Mucosa of gallbladder (tissue), 1 donor: Measurements from ENCODE around the gene TYMP. TPM values are rescaled to one million over a fixed set of nuclear protein-coding genes. Genes with fewer than 3 reads are reported as not detected.
"Not testable (repeated sequence)": the region's sequence is repeated elsewhere in the genome, so short reads cannot be mapped to it uniquely, and the experiment has no call there.

ENCODE experiments used
- DNase-seq: peaks from one replicate; pipeline ENCODE4 v3.0.0-alpha.2; 2020; ENCODE audit warnings: low spot score
- total RNA-seq: library from RNA; stranded (reverse); gene quantifications from one replicate; pipeline ENCODE4 v1.2.1, GENCODE V29; 2021
- donor health status: DM: no; HTN: no; CAD: no.

TYMP gene
- total RNA-seq, 1 donor from 2014 or later, result 34.8 TPM

DNA sequence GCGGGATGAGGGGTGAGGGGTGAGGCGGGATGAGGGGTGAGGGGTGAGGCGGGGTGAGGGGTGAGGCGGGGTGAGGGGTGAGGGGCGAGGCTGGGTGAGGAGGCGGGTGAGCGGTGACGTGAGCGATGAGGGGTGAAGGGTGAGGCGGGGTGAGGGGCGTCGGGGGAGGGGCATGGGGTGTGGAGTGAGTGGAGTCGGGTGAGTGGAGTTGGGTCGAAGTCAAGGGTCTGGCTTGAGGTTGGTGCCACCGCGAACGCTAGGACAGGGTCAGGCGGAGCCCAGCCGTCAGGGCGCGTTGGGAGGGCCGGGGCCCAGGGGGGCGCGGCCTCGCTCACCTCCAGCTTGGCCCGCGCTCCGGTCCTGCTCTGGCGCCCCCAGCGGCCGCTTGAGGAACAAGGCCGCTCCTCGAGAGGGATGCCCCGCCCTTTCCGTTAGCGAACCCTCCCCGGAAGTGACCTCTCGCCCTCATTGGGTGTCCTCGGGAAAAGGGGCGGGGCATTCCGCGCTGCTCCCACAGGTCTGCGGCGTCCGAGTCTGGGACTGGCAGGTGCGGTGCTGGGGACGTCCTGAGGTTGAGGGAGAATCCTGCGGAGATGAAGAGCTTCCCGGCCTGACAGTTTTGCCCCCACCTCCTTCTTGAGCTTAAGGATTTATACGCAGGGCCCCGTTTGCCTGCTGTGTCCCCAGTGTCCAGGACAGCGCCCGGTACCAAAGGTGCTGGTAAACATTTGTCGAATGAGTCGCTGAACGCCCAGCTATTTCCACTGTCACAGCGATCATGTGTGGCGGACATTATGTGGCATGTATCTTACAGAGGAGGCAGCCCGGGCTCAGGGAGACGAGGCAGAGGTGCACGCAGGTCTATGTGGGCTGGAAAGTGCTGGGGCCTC, 33.0 kb upstream of the TYMP start, which contains the start of gene SYCE3:
SYCE3 (minus strand) TSS at position 397 of the 890 bp plus-strand sequence. CDS start 6,514 bp downstream, outside the sequence.
- peak; percentile 96 for DNase-seq

DNA sequence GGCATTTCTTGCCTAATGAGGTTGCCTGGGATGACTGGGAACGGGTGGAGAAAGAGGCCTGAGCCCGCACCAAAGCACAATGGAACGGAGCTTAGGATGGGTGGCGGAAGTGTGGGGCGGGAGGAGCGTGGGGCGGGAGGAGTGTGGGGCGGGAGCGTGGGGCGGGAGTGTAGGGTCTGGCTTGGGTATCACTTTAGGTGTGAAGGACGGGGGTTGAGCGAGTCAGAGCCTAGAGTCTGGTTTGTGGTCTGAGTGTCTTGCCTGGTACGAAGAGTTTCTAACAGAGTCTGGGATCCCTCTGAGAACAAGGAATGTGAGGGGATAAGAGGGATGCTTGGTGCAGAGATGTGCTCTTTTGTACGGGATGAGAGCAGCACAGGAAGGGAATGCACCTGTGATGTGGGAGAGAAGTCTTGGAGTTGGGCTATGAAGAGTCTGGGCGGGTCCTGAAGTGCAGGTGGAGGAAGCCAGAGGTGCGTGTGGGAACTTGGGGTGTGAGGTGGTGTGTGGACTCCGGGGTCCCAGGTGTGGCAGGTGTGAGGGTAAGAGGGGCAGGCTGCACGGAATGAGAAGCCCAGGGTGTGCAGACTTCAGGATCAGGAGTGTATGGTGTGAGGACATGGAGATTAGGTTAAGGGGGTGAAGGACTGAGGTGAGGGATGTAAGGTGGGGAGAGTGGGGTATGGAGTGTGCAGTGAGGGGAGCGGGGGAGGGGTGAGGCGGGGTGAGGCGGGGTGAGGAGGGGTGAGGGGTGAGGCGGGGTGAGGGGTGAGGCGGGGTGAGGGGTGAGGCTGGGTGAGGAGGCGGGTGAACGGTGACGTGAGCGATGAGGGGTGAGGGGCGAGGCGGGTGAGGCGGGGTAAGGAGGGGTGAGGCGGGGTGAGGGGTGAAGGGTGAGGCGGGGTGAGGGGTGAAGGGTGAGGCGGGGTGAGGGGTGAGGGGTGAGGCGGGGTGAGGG, 31.9 kb upstream of the TYMP start:
- no peak for DNase-seq

DNA sequence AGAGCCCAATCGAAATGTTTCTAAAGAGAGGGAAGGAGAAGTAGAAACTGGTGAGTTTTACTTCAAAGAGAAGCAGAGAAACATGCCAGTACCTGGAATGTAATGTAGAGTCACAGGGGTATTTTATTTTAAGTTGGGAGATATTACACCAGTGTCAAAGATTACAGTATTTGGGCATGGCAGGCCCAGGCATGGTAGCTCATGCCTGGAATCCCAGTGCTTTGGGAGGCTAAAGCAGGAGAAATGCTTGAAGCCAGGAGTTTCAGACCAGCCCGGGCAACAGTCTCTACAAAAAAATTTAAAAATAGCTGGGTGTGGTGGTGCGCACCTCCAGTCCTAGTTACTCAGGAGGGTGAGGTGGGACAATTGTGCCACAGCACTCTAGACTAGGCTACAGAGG, 30.2 kb upstream of the TYMP start:
- no peak for DNase-seq

DNA sequence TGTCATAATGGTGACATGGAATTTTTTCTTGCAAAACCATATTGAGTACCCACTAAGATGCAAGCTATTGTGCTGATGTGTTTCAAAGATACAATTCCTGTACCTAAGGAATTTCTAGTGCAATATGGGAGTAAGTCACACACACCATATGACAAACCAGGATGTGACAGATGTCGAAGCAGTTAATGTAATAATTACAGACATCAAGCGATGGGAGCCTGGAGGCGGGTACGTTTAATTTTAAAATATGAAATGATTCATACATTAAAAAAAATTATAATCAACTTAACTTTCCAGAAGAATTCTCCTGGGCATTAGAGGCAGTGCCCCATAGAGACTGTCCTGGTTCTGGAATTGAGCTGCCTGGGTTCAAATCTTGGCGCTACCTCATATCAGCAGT, 26.9 kb upstream of the TYMP start:
- no peak for DNase-seq

DNA sequence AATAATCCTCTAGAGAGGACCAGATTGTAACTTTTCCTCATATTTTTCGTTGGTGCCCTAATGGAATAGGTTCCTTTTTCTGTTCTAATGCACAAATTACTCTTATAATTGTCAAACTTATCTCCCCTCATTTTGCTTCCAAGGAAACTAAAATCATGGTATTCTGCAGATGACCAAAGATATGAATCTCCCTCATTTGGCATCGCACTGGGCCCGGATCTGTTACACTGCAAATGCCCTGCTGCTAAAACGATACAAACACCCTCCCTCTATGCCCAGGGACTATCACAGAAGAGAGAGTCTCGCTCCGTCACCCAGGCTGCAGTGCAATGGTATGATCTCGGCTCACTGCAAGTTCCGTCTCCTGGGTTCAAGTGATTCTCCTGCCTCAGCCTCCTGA, 23.5 kb upstream of the TYMP start:
- no peak for DNase-seq

DNA sequence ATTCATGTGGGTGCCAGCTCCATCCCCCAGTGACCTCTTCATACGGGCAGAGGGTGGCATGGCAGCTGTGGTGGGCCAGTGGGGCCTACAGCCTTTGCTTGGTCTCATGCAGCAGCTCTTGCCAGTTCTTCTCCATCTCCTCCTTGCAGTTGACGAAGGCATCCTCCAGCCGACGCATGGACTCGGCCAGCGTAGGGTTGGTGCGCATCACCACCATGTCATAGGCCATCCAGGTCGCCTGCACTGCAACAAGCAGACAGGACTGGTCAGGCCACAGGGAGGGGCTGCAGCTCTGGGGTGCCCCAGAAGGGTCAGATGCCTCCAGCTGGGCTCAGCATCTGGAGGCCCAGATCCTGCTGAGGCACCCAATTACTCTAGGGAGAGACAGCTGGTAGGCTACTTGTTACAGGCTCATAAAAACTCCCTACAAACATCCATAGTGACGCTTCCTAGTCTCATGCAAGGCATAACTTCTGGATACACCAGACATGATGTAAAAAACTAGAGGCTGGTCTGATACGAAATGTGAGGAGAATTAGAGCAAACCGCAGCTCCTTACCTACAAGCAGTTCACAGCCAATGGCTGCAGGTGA, 21.4 kb upstream of the TYMP start:
- DNase-seq, result no peak

DNA sequence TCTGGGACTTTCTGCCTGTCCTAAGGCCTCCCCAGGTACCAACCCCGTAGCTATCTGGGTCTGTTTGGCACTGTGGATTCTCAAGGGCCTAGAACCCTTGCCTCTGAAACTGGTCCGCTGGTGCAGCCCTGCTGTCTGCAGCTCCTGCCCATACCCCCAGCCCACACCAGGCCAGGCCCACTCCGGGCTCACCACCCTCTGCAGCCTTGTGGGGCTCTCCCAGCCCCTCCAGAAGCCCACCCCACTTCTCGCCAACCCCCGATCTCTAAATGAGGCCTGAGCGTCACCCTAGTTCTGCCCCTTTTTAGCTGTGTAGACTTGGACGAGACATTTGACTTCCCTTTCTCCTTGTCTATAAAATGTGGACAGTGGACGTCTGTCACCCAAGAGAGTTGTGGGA, 20.6 kb upstream of the TYMP start:
- DNase-seq, result no peak

DNA sequence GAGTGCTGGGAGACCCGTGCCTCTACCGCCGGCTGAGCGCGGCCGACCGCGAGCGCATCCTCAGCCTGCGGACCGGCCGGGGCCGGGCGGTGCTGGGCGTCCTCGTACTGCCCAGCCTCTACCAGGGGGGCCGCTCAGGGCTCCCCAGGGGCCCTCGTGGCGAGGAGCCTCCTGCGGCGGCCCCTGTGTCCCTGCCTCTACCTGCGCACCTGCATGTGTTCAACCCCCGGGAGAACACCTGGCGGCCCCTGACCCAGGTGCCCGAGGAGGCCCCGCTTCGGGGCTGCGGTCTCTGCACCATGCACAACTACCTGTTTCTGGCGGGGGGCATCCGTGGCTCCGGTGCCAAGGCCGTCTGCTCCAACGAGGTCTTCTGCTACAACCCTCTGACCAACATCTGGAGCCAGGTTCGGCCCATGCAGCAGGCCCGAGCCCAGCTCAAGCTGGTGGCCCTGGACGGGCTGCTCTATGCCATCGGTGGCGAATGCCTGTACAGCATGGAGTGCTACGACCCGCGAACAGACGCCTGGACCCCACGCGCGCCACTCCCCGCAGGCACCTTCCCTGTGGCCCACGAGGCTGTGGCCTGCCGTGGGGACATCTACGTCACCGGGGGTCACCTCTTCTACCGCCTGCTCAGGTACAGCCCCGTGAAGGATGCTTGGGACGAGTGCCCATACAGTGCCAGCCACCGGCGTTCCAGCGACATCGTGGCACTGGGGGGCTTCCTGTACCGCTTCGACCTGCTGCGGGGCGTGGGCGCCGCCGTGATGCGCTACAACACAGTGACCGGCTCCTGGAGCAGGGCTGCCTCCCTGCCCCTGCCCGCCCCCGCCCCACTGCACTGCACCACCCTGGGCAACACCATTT, 19.3 kb upstream of the TYMP start:
- DNase-seq, result no peak

DNA sequence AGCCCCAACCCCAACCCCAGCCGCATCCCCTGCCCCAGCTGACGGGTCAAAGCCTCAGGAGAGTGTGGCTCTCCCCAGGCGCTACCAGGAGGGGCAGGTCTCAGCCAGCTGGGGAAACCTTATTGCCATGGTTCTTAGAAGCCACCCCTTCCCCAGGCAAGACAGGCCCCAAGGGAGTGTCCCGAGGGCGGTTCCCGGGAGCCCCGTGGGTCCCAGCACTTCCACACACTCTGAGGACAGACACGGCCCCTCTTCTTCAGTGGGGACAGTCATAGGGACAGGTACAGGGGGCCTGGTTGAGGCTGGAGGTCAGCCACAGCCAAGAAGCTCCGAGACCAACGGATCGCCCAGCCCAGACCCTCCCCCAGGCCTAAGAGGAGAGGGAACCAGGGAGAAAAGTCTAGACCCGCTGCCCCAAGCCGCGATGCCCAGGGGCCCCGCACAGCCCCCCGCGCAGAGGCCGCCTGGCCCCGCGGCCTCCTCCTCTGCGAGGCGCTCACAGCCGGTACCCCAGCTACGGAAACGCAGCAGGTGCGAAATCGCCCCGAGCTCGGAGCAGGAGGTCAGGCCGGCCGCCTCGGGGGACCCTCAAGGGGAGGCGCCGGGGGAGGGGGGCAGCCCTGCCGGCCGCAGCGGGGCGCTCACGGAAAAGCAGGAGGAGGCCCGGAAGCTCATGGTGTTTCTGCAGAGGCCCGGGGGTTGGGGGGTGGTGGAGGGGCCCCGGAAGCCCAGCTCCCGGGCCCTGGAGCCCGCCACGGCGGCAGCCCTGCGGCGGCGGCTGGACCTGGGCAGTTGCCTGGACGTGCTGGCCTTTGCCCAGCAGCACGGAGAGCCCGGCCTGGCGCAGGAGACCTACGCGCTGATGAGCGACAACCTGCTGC, 18.5 kb upstream of the TYMP start:
- no peak for DNase-seq

DNA sequence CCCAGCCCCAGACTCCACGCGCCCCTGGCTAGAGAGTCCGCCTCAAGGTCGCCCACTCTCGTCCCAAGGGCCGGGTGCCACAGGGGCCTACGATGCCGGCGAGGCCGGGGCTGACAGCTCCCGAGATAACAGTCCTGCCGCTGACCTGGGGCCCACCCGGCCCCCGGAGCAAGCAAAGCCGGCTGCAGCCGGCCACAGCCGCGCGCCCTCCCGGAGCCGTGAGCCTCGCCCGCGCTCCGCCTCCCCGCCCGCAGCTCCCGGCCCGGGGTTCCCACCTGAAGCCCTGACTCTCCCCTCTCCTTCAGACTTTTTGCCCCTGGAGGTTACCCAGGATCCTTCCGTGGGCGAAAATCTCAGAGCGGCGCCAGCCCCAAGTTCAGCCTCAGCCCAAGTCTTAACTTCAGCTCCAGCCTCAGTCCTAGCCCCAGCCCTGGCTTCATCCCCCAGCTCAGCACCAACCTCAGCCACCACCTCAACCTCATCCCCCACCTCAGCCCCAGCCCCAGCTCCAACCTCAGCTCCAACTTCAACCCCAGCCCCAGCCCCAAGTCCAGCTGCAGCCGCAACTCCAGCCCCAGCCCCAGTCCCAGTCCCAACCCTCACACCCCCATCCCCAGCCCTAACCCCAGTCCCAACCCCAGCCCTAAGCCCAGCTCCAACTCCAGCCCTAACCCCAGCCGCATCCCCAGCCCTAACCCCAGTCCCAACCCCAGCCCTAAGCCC, 17.6 kb upstream of the TYMP start:
- no peak for DNase-seq

DNA sequence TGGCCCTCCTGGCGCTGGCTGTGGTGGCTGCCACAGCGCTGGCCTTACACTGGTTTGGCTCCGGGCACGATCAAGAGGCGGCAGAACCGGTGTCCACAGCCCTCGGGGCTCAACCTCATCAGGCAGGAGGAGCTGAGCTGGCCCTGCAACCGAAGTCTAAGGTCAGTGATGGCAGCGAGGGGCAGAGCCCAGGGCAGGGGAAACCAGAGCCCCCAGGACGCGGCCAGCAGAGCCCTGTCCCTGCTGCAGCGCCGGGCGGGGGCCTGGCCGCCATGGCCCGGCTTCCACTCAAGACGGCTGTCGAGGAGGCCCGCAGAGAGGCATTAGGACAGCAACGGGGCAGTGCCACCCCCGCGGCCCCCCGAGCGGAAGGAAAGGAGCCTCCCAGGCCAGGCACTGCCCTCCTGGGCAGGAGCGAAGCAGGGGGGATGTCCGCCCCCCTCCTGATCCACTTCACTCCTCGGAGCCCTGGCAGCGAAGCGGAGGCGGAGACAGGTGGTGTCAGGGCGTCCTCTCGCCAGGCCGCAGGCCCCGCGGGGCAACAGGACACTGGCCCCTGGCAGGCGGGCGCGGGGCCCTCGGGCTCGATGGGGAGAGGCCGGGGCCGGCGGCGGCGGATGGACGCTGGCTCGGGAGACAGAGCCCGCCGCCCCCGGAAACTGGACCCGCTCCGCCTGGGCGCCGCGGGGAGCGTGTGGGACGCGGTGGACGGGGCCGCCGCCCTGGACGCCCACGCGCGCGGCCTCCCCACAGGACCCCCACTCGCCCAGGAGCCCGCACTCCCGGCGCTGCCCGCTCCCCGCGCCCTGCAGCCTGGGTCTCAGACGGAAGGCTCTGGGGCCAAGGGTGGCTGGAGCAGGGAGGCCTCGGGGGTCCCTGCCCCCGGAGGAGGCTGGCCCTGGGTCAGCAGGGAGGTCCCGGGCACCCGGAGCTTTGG, 16.8 kb upstream of the TYMP start:
- no peak for DNase-seq

DNA sequence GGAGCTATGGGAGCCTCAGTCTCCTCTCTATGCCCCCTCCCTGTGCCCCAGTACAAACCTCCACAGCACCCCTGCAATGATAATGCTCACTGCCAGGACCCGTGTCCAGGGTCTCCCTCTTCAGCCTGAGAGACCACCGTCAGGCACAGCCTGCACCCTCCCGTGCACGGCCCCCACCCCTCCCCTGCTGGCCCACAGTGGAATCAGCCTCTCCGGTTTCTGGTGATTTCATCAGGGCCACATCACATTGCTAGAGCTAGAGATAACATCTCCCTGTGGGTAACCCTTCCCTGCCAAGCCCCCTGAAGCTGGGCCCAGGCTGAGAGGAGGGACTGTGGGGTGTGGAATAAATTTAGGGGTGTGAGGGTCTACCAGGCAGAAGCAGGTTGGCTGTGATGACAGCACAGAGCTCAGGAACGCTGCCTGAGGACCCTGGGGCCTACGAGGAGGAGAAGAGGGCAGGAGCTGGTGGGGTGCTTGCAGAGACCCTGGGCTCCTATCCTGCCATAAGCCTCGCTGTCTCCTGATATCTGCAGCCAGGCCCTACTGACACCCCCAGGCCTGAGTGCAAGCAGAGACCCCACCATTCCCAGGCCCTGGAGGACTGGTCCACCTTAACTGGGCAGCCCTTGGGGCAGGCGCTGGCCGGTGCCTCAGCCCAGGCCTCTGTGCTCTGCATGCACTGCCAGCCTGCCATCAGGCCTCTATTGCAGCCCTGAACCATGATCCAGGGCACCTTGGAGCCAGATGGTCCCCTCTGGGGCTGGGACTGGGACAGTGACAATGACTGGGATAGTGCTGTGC, 15.9 kb upstream of the TYMP start, which contains the start of gene KLHDC7B:
KLHDC7B (plus strand) TSS at position 378 of the 804 bp plus-strand sequence; CDS start at position 723, 345 bp downstream.
- DNase-seq, result no peak

DNA sequence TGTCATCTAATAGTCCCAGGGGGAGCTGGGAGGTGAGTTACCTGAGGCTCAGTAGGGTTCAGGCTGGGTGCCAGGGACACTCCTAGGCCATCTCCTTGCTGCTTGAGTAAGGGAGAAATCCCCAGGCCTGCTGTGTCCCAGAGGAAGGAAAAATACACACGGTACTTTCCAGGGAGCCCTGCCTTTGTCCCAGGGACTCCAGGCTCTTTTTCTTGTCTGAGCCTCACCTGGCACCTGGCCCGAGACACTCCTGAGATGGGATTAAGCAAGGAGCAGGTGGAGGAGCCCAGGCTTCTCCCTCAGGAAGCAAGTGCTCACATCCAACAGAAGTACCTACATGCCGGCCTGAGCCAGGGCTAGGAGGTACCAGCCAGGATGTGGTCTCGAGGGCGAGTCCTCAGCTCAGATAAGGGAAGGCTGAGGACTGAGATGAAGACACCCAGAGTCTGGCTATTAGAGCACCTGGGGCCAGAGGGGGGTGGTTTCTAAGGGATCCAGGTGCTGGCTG, 15.0 kb upstream of the TYMP start:
- no peak for DNase-seq

DNA sequence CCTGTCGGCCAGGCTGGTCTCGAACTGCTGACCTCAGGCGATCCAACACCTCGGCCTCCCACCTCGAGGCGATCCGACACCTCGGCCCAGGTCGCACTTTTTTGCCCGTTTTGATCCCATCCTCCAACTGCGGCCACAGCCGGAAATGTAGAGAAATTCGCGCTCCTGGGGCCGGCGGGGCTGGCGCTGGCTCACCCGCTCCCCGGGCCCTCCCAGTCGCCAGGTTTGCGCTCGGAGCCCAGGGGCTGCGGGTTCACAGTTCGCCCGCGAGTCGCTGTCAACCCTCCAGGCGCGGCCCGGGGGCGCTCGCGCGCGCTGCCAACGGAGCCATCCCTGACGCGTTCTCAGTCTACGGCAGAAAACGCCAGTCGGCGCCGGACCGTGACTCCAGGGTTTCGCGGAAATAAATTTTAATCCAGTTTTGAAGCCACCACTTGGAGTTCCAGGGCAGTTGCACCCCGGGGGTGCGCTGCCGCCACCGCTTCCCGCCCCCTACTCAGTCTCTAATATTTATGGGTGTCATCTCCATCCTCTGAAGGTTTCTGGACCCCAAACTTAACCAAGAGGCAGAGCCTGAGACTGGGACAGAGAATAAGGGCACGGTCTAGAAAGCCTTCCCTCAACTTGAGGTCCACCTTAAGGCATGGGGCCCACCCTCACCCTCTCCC, 14.4 kb upstream of the TYMP start:
- DNase-seq, result peak; percentile 75

DNA sequence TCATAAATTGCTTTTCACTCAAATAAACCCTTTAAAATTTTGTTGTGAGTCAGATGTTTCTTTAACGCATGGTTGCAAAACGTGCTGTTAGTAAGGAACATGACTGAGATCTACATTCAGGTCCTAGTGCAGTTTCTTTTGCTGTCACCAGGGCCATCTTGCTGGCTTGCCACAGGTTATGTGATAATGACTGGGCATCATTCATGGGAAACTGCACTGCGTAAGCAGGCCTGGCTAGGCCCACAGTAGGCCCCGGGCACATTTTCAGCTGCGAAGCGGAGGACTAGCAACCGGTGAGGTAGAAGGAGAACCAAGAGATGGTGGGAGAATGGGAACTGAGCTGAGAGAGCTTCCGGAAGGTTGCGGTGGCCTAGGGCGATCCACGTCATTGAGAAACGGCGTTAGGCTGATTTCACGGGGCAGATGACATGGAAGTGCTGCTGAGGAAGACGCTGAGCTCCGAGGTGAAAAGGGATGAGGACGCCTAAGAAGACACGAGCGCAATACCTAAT, 12.7 kb upstream of the TYMP start:
- no peak for DNase-seq

DNA sequence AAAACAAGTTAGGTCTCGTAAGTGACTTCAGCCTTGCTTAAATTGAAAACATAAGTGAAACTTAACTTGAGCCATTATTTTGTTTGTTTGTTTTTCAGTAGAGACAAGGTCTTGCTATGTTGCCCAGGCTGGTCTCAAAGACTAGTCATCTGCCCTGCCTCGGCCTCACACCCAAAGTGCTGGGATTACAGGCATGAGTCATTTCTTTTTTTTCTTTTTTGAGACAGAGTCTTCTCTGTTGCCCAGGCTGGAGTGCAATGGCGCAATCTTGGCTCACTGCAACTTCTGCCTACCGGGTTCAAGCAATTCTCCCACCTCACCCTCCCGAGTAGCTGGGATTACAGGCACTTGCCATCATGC, 11.8 kb upstream of the TYMP start:
- DNase-seq, result not testable (repeated sequence)
